GM19395 (cell line): ENCODE measurements around the gene MAPT.

Experiments used
- ATAC-seq: cut with Tn5 transposase; IDR thresholded peaks from one replicate; pipeline ENCODE4 v1.9.1; 2021; ENCODE audit warnings: mild to moderate bottlenecking, moderate library complexity; ENCODE audit not compliant: unreplicated experiment

MAPT gene

GRCh38 chr17:46044286-46044928, 150.1 kb downstream of the MAPT start:
- ATAC-seq, result no peak

- ATAC-seq, result no peak
These were observed 150.6 kb downstream of the MAPT start for GRCh38 chr17:46044989-46045388.

- no peak for ATAC-seq
These were observed 151.3 kb downstream of the MAPT start for GRCh38 chr17:46045639-46046038.

- no peak for ATAC-seq
These were observed 152.6 kb downstream of the MAPT start for GRCh38 chr17:46046957-46047356.

- no peak for ATAC-seq
These were observed 153.0 kb downstream of the MAPT start for GRCh38 chr17:46047398-46047797.

GRCh38 chr17:46047856-46048255, 153.5 kb downstream of the MAPT start:
- no peak for ATAC-seq

- ATAC-seq, result no peak
These were observed 155.3 kb downstream of the MAPT start for GRCh38 chr17:46049656-46050055.

GRCh38 chr17:46053911-46054534, 159.7 kb downstream of the MAPT start:
- ATAC-seq, result no peak

- no peak for ATAC-seq
These were observed 162.5 kb downstream of the MAPT start for GRCh38 chr17:46056800-46057304.

GRCh38 chr17:46057366-46057765, 163.0 kb downstream of the MAPT start:
- no peak for ATAC-seq

- no peak for ATAC-seq
These were observed 165.1 kb downstream of the MAPT start for GRCh38 chr17:46059486-46059885.

GRCh38 chr17:46060461-46060860, 166.1 kb downstream of the MAPT start:
- no peak for ATAC-seq

- ATAC-seq, result no peak
These were observed 167.1 kb downstream of the MAPT start for GRCh38 chr17:46061435-46061834.

- ATAC-seq, result no peak
These were observed 168.9 kb downstream of the MAPT start for GRCh38 chr17:46063241-46063640.

GRCh38 chr17:46064460-46064859, 170.1 kb downstream of the MAPT start:
- ATAC-seq, result no peak

GRCh38 chr17:46071796-46072195, 177.4 kb downstream of the MAPT start:
- no peak for ATAC-seq

GRCh38 chr17:46072998-46073397, 178.6 kb downstream of the MAPT start:
- no peak for ATAC-seq

- ATAC-seq, result no peak
These were observed 180.2 kb downstream of the MAPT start for GRCh38 chr17:46074540-46074939.
